K562 (cell line): ENCODE data around the gene C2. TPM values are rescaled to one million over a fixed set of nuclear protein-coding genes. Genes with fewer than 3 reads are reported as not detected.

ENCODE experiments used
- CGGBP1 ChIP-seq: fragments of 250-450 bp; sonication (Bioruptor Pico); IDR thresholded peaks from 2 replicates; pipeline ENCODE4 v1.9.0; 2021; ENCODE audit warnings: mild to moderate bottlenecking
- CREBBP ChIP-seq: IDR thresholded peaks from one replicate; pipeline ENCODE4 v1.6.1; 2012; ENCODE audit warnings: low read depth, mild to moderate bottlenecking, control low read depth, inconsistent platforms, low read length
- E2F6 ChIP-seq, 2 experiments: IDR thresholded peaks; 2 replicates each; pipeline ENCODE4 v1.6.1; 2011; ENCODE audit warnings: borderline replicate concordance in 1 of 2, control low read depth in 1 of 2, low read depth in 1 of 2, low read length in 1 of 2, mild to moderate bottlenecking in 1 of 2, mixed read lengths in 1 of 2, moderate library complexity in 1 of 2; ENCODE audit not compliant: insufficient read depth in 1 of 2, insufficient read length in 1 of 2, poor library complexity in 1 of 2, severe bottlenecking in 1 of 2; ENCODE audit errors: extremely low read depth in 1 of 2
- ELF1 ChIP-seq: fragments of 200-800 bp; sonication (Bioruptor generic); IDR thresholded peaks from 2 replicates; pipeline ENCODE4 v1.6.1; 2016; ENCODE audit warnings: missing genetic modification characterization, missing compliant biosample characterization
- EZH2 ChIP-seq: IDR thresholded peaks from 2 replicates; pipeline ENCODE4 v1.6.1; 2012; ENCODE audit warnings: low read depth, mild to moderate bottlenecking, inconsistent platforms, low read length, borderline replicate concordance
- FOXK1 ChIP-seq: sonication (generic); formaldehyde crosslinking; IDR thresholded peaks from 2 replicates; pipeline ENCODE4 v1.8.0; 2022; ENCODE audit warnings: missing genetic modification reagents, mild to moderate bottlenecking, borderline replicate concordance
- HDAC8 ChIP-seq: fragments of 450-650 bp; IDR thresholded peaks from 2 replicates; pipeline ENCODE4 v1.6.1; 2016; ENCODE audit warnings: mild to moderate bottlenecking, missing genetic modification characterization, moderate library complexity, missing compliant biosample characterization
- KLF10 ChIP-seq: fragments of 250-450 bp; sonication (Bioruptor Pico); IDR thresholded peaks from 2 replicates; pipeline ENCODE4 v1.6.1; 2021; ENCODE audit warnings: matching md5 sums
- YY1 ChIP-seq, 3 experiments: IDR thresholded peaks; 2 replicates each; pipeline ENCODE4 v1.6.1; 2011; ENCODE audit warnings: low read length in 2 of 3, mild to moderate bottlenecking in 2 of 3, moderate library complexity in 2 of 3, borderline replicate concordance in 1 of 3, control low read depth in 1 of 3, low read depth in 1 of 3; ENCODE audit not compliant: insufficient read depth in 3 of 3, insufficient replicate concordance in 2 of 3, control insufficient read depth in 1 of 3, insufficient read length in 1 of 3; ENCODE audit errors: extremely low read depth in 1 of 3
- ZNF12 ChIP-seq: sonication (generic); formaldehyde crosslinking; IDR thresholded peaks from 2 replicates; pipeline ENCODE4 v1.4.0; 2020; ENCODE audit warnings: mild to moderate bottlenecking, missing genetic modification reagents
- ZNF232 ChIP-seq: sonication (generic); formaldehyde crosslinking; IDR thresholded peaks from 2 replicates; pipeline ENCODE4 v1.8.0; 2022; ENCODE audit warnings: mild to moderate bottlenecking, missing genetic modification reagents
- ZNF444 ChIP-seq: fragments of 250-450 bp; sonication (Bioruptor Pico); IDR thresholded peaks from 2 replicates; pipeline ENCODE4 v1.4.0; 2020; ENCODE audit warnings: mild to moderate bottlenecking, moderate library complexity
- ZNF512 ChIP-seq: IDR thresholded peaks from 2 replicates; pipeline ENCODE4 v1.6.1; 2016; ENCODE audit warnings: missing genetic modification characterization, missing compliant biosample characterization
- ZNF668 ChIP-seq: fragments of 250-450 bp; sonication (Bioruptor Pico); IDR thresholded peaks from 2 replicates; pipeline ENCODE4 v1.8.0; 2022; ENCODE audit warnings: mild to moderate bottlenecking, inconsistent platforms
- polyA plus RNA-seq, 8 experiments: library from polyadenylated mRNA; depleted of rRNA in 4 of 8; stranded (reverse) in 5 of 8; unstranded in 3 of 8; fragments of >200 nt; fragmentation: Nextera tagmentation in 2 of 8; fragmentation: Illumina TruSeq in 1 of 8; extraction: Ambion mirVana in 2 of 8; extraction: Trizol in 1 of 8; gene quantifications; 2 replicates each; pipeline versions ENCODE4 v1.2.1 to v1.2.3, GENCODE V29; 2011 to 2014; ENCODE audit warnings: inconsistent platforms in 1 of 8, missing spikeins in 1 of 8
- total RNA-seq, 7 experiments: library from RNA; depleted of rRNA in 6 of 7; stranded (reverse); fragments of >200 nt in 6 of 7; fragmentation: Illumina TruSeq in 2 of 7; extraction: Trizol in 2 of 7; gene quantifications; 2 replicates each; pipeline versions ENCODE4 v1.2.1 to v1.2.3, GENCODE V29; 2011 to 2021; ENCODE audit warnings: low replicate concordance in 1 of 7
- TF ChIP-seq, protein P1 (sequence below): sonication (generic); formaldehyde crosslinking; IDR thresholded peaks from 2 replicates; pipeline ENCODE4 v1.8.0; 2023; ENCODE audit warnings: missing genetic modification reagents, mild to moderate bottlenecking, borderline replicate concordance

C2 gene
- total and polyA plus RNA-seq, 9 of the 15 experiments (the other 6 are each of a cell fraction or from before 2014, with no cell fraction given) = 0.05 to 1.1 (median 0.39) TPM; not detected in 1

- TF ChIP-seq ZNF512 (peak; percentile 67; the same call in 1 of the 2 replicates), CREBBP (no peak), CGGBP1 (CRISPR knock-in tag) (no peak), E2F6 (IDR thresholded peaks at IDR 0.05; ENCODE audit: borderline replicate concordance in 1 of 2, extremely low read depth in 1 of 2, insufficient read depth in 1 of 2, insufficient read length in 1 of 2, low read depth in 1 of 2, low read length in 1 of 2, poor library complexity in 1 of 2, severe bottlenecking in 1 of 2) (peak; percentile 48 to 52), ZNF232 (CRISPR knock-in tag) (no peak), KLF10 (0 out of 2 replicates have a peak, but pooled peaks have one; percentile 6), FOXK1 (CRISPR knock-in tag) (peak; percentile 21; the same call in 1 of the 2 replicates), ZNF444 (CRISPR knock-in tag) (peak; percentile 85), EZH2 (no peak), ELF1 (tag) (peak; percentile 100), HDAC8 (tag) (peak; percentile 91), ZNF12 (CRISPR knock-in tag) (no peak), YY1 (IDR thresholded peaks at IDR 0.05; ENCODE audit: borderline replicate concordance in 1 of 3, control insufficient read depth in 1 of 3, extremely low read depth in 1 of 3, insufficient read depth in 3 of 3, insufficient read length in 1 of 3, insufficient replicate concordance in 2 of 3, low read depth in 1 of 3, low read length in 2 of 3) (peak in 2 of 3 experiments; percentile 60 to 75), ZNF668 (CRISPR knock-in tag) (peak; percentile 76; the same call in 1 of the 2 replicates)
- TF ChIP-seq, protein P1, sequence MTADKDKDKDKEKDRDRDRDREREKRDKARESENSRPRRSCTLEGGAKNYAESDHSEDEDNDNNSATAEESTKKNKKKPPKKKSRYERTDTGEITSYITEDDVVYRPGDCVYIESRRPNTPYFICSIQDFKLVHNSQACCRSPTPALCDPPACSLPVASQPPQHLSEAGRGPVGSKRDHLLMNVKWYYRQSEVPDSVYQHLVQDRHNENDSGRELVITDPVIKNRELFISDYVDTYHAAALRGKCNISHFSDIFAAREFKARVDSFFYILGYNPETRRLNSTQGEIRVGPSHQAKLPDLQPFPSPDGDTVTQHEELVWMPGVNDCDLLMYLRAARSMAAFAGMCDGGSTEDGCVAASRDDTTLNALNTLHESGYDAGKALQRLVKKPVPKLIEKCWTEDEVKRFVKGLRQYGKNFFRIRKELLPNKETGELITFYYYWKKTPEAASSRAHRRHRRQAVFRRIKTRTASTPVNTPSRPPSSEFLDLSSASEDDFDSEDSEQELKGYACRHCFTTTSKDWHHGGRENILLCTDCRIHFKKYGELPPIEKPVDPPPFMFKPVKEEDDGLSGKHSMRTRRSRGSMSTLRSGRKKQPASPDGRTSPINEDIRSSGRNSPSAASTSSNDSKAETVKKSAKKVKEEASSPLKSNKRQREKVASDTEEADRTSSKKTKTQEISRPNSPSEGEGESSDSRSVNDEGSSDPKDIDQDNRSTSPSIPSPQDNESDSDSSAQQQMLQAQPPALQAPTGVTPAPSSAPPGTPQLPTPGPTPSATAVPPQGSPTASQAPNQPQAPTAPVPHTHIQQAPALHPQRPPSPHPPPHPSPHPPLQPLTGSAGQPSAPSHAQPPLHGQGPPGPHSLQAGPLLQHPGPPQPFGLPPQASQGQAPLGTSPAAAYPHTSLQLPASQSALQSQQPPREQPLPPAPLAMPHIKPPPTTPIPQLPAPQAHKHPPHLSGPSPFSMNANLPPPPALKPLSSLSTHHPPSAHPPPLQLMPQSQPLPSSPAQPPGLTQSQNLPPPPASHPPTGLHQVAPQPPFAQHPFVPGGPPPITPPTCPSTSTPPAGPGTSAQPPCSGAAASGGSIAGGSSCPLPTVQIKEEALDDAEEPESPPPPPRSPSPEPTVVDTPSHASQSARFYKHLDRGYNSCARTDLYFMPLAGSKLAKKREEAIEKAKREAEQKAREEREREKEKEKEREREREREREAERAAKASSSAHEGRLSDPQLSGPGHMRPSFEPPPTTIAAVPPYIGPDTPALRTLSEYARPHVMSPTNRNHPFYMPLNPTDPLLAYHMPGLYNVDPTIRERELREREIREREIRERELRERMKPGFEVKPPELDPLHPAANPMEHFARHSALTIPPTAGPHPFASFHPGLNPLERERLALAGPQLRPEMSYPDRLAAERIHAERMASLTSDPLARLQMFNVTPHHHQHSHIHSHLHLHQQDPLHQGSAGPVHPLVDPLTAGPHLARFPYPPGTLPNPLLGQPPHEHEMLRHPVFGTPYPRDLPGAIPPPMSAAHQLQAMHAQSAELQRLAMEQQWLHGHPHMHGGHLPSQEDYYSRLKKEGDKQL (CRISPR knock-in tag) = peak; percentile 92; the same call in 1 of the 2 replicates
These were observed 31.5 kb downstream of the C2 start, which contains the start of the genes NELFE and SKIC2 (continued) for GRCh38 chr6:31958741-31959739.
